K562 (cell line): ENCODE measurements around the gene CSF2. TPM values are rescaled to one million over a fixed set of nuclear protein-coding genes. Genes with fewer than 3 reads are reported as not detected.
A peak's percentile ranks its signal among the peaks of the same experiment; 100 is the strongest.
"Not testable (repeated sequence)": the region's sequence is repeated elsewhere in the genome, so short reads cannot be mapped to it uniquely, and the experiment has no call there.

ENCODE experiments used
- ATAC-seq: fragments of 200-7000 bp; cut with Tn5 transposase; 3 replicates; pipeline ENCODE4 v1.9.1; 2020; ENCODE audit warnings: moderate library complexity
- BruUV-seq: library from RNA; stranded (reverse); fragments of 400-500 nt; replicated peaks from 2 replicates; lab custom pipeline; 2021; lab: Mats Ljungman, UMichigan
- CTCF ChIA-PET: fragments of 300-600 bp; formaldehyde crosslinking; extraction: SDS; loops from one replicate; lab custom pipeline; 2021; ENCODE audit warnings: low intra/inter-chr PET ratio; lab: Yijun Ruan, JAX
- POLR2A ChIA-PET: fragments of 300-600, 350-650 bp; sonication (Branson Sonifier 250); formaldehyde crosslinking; extraction: SDS; loops from one replicate; lab custom pipeline; 2021; ENCODE audit warnings: antibody characterized with exemption, inconsistent platforms; lab: Yijun Ruan, JAX
- DNase-seq, 4 experiments: peaks; one replicate each; pipeline versions ENCODE4 v3.0.0 to v3.0.0-alpha.2; 2011 to 2018; ENCODE audit warnings: low spot score in 3 of 4, mixed read lengths in 3 of 4; ENCODE audit errors: extremely low read depth in 1 of 4
- FAIRE-seq: peaks from 2 replicates; lab custom pipeline; 2011; peaks lifted over from hg19 to GRCh38; lab: Jason Lieb, UNC
- H2AFZ ChIP-seq: 2 replicates; pipeline ENCODE4 v1.6.0; 2011; ENCODE audit warnings: low read depth, low read length, control low read depth, inconsistent platforms
- H3K27ac ChIP-seq: fragments of 200-600 bp; 3 replicates; pipeline ENCODE4 v1.8.0; 2011; ENCODE audit warnings: low read depth, mild to moderate bottlenecking, control low read depth, inconsistent platforms, low read length, moderate library complexity, mixed read lengths; ENCODE audit errors: extremely low read depth
- H3K27me3 ChIP-seq, 2 experiments: fragments of 300-600 bp in 1 of 2; 2 replicates in 1 of 2; 3 replicates in 1 of 2; pipeline versions ENCODE4 v1.6.0 to v1.8.0; 2011; ENCODE audit warnings: inconsistent platforms in 2 of 2, low read length in 2 of 2, mild to moderate bottlenecking in 1 of 2, mixed read lengths in 1 of 2, moderate library complexity in 1 of 2; ENCODE audit not compliant: control insufficient read depth in 2 of 2, insufficient read depth in 2 of 2
- H3K36me3 ChIP-seq: fragments of 300-600 bp; 3 replicates; pipeline ENCODE4 v1.8.0; 2011; ENCODE audit warnings: mild to moderate bottlenecking, low read length, inconsistent platforms; ENCODE audit not compliant: control insufficient read depth, insufficient read depth
- H3K4me1 ChIP-seq, 2 experiments: fragments of 200-600 bp in 1 of 2; replicated peaks in 1 of 2; 2 replicates in 1 of 2; 3 replicates in 1 of 2; pipeline versions ENCODE4 v1.5.1 to v1.8.0; 2011; ENCODE audit warnings: inconsistent platforms in 2 of 2, low read length in 2 of 2, mild to moderate bottlenecking in 1 of 2, mixed read lengths in 1 of 2, moderate library complexity in 1 of 2; ENCODE audit not compliant: control insufficient read depth in 2 of 2, insufficient read depth in 2 of 2
- H3K4me2 ChIP-seq: 2 replicates; pipeline ENCODE4 v1.6.1; 2011; ENCODE audit warnings: low read length, control low read depth, inconsistent platforms, mixed read lengths; ENCODE audit not compliant: insufficient read depth
- H3K4me3 ChIP-seq: fragments of 200-600 bp; sonication (generic), shearing (Covaris generic); 2 replicates; pipeline ENCODE4 v1.5.1; 2016; ENCODE audit warnings: control low read depth, inconsistent platforms
- H3K79me2 ChIP-seq: fragments of 200-600 bp; 3 replicates; pipeline ENCODE4 v1.8.0; 2011; ENCODE audit warnings: low read length, inconsistent platforms; ENCODE audit not compliant: control insufficient read depth, insufficient read depth
- H3K9ac ChIP-seq, 2 experiments: 2 replicates each; pipeline versions ENCODE4 v1.6.0 to v1.6.1; 2011; ENCODE audit warnings: low read depth in 2 of 2, low read length in 2 of 2, control low read depth in 1 of 2, inconsistent platforms in 1 of 2, mild to moderate bottlenecking in 1 of 2, mixed read lengths in 1 of 2; ENCODE audit not compliant: insufficient read depth in 1 of 2
- H3K9me1 ChIP-seq: one replicate; pipeline ENCODE4 v1.6.0; 2011; ENCODE audit warnings: inconsistent platforms, mild to moderate bottlenecking, low read length, moderate library complexity; ENCODE audit not compliant: control insufficient read depth, insufficient read depth
- H3K9me3 ChIP-seq: replicated peaks from 2 replicates; pipeline ENCODE4 v1.5.1; 2011; ENCODE audit warnings: low read depth, low read length, inconsistent platforms; ENCODE audit not compliant: control insufficient read depth, insufficient read depth
- H4K20me1 ChIP-seq: replicated peaks from 2 replicates; pipeline ENCODE4 v1.6.1; 2011; ENCODE audit warnings: low read length, inconsistent platforms, mixed read lengths; ENCODE audit not compliant: control insufficient read depth, insufficient read depth
- CBFA2T2 ChIP-seq: fragments of 450-650 bp; conservative IDR thresholded peaks from 2 replicates; pipeline ENCODE4 v1.6.1; 2017; ENCODE audit warnings: mild to moderate bottlenecking
- DMBX1 ChIP-seq: fragments of 250-450 bp; sonication (Bioruptor Pico); IDR thresholded peaks from 2 replicates; pipeline ENCODE4 v1.8.0; 2022; ENCODE audit warnings: inconsistent platforms, mild to moderate bottlenecking, moderate library complexity, borderline replicate concordance
- EGR1 ChIP-seq: fragments of 450-650 bp; conservative IDR thresholded peaks from 2 replicates; pipeline ENCODE4 v1.6.1; 2017; ENCODE audit warnings: mild to moderate bottlenecking
- MEF2D ChIP-seq: conservative IDR thresholded peaks from 2 replicates; pipeline ENCODE4 v1.6.1; 2016; ENCODE audit warnings: low read depth, missing genetic modification characterization, missing compliant biosample characterization
- NR2C1 ChIP-seq, 2 experiments: fragments of 450-650 bp; IDR thresholded peaks; 2 replicates each; pipeline ENCODE4 v1.6.1; 2017; ENCODE audit warnings: mild to moderate bottlenecking in 2 of 2, antibody characterized with exemption in 1 of 2, inconsistent platforms in 1 of 2, missing compliant biosample characterization in 1 of 2, missing genetic modification characterization in 1 of 2
- YY1 ChIP-seq, 3 experiments: IDR thresholded peaks; 2 replicates each; pipeline ENCODE4 v1.6.1; 2011; ENCODE audit warnings: low read length in 2 of 3, mild to moderate bottlenecking in 2 of 3, moderate library complexity in 2 of 3, borderline replicate concordance in 1 of 3, control low read depth in 1 of 3, low read depth in 1 of 3; ENCODE audit not compliant: insufficient read depth in 3 of 3, insufficient replicate concordance in 2 of 3, control insufficient read depth in 1 of 3, insufficient read length in 1 of 3; ENCODE audit errors: extremely low read depth in 1 of 3
- WGBS: fragments of 100-300 bp; shearing (Covaris generic); methylation state at CpG from one replicate; pipeline ENCODE4 v1.1.6; 2016; ENCODE audit warnings: low coverage, mixed read lengths; ENCODE audit not compliant: insufficient coverage; ENCODE audit errors: missing lambda C conversion rate; 5-methylcytosine and 5-hydroxymethylcytosine counted together
- in situ Hi-C: fragments of 300-500 bp; cut with MboI; formaldehyde crosslinking; loops from 4 replicates; pipeline ENCODE4 v1.15.0; 2018; ENCODE audit warnings: inconsistent platforms, mixed read lengths
- intact Hi-C: fragments of 100-400 bp; cut with micrococcal nuclease; formaldehyde crosslinking; loops from 2 replicates; pipeline ENCODE4 v1.14.2; 2022
- polyA plus RNA-seq, 8 experiments: library from polyadenylated mRNA; depleted of rRNA in 4 of 8; stranded (reverse) in 5 of 8; unstranded in 3 of 8; fragments of >200 nt; fragmentation: Nextera tagmentation in 2 of 8; fragmentation: Illumina TruSeq in 1 of 8; extraction: Ambion mirVana in 2 of 8; extraction: Trizol in 1 of 8; gene quantifications; 2 replicates each; pipeline versions ENCODE4 v1.2.1 to v1.2.3, GENCODE V29; 2011 to 2014; ENCODE audit warnings: inconsistent platforms in 1 of 8, missing spikeins in 1 of 8
- total RNA-seq, 7 experiments: library from RNA; depleted of rRNA in 6 of 7; stranded (reverse); fragments of >200 nt in 6 of 7; fragmentation: Illumina TruSeq in 2 of 7; extraction: Trizol in 2 of 7; gene quantifications; 2 replicates each; pipeline versions ENCODE4 v1.2.1 to v1.2.3, GENCODE V29; 2011 to 2021; ENCODE audit warnings: low replicate concordance in 1 of 7
- TF ChIP-seq, protein P1 (sequence below): fragments of 450-650 bp; IDR thresholded peaks from 2 replicates; pipeline ENCODE4 v1.6.1; 2018; ENCODE audit not compliant: partially characterized antibody
- TF ChIP-seq, protein P2 (sequence below): fragments of 450-650 bp; IDR thresholded peaks from 2 replicates; pipeline ENCODE4 v1.6.1; 2017; ENCODE audit warnings: antibody characterized with exemption, mild to moderate bottlenecking

Gene CSF2
- total and polyA plus RNA-seq, 9 of the 15 experiments (the other 6 are each of a cell fraction or from before 2014, with no cell fraction given), result 0.25 to 0.29 TPM; not detected in 7

- H3K79me2 ChIP-seq; H3K4me3 ChIP-seq; H3K9me1 ChIP-seq; BruUV-seq; H3K9me3 ChIP-seq; H3K4me2 ChIP-seq; ATAC-seq; CTCF ChIA-PET; in situ Hi-C loops; FAIRE-seq; intact Hi-C loops; H4K20me1 ChIP-seq; H3K36me3 ChIP-seq; H3K27ac ChIP-seq; H3K9ac ChIP-seq; H2AFZ ChIP-seq; TF ChIP-seq NR2C1 (IDR thresholded peaks at IDR 0.05): not testable (repeated sequence)
- DNase-seq, result peak in 1 of 4 experiments; percentile 17
- WGBS, result 52% methylated on average over 3 of the region's 3 CpGs
- H3K4me1 ChIP-seq, result peaks cover 22 to 24% of the 10 kb centered on the region in 2 experiments
- POLR2A ChIA-PET, result interaction anchor here (0.8 kb wide), 1 partner anchor 9 kb away, joined by 3 read pairs; no protein-coding TSS in a partner anchor
- TF ChIP-seq YY1 (IDR thresholded peaks at IDR 0.05; ENCODE audit: borderline replicate concordance in 1 of 3, control insufficient read depth in 1 of 3, extremely low read depth in 1 of 3, insufficient read depth in 3 of 3, insufficient read length in 1 of 3, insufficient replicate concordance in 2 of 3, low read depth in 1 of 3, low read length in 2 of 3), result peak in 1 of 3 experiments; percentile 39
- 0 out of 2 replicates have a peak, but pooled peaks have one; percentile 10 for TF ChIP-seq NR2C1 (tag; IDR thresholded peaks at IDR 0.05)
- peak; percentile 31; the same call in 1 of the 2 replicates for TF ChIP-seq CBFA2T2
- TF ChIP-seq, protein P1, sequence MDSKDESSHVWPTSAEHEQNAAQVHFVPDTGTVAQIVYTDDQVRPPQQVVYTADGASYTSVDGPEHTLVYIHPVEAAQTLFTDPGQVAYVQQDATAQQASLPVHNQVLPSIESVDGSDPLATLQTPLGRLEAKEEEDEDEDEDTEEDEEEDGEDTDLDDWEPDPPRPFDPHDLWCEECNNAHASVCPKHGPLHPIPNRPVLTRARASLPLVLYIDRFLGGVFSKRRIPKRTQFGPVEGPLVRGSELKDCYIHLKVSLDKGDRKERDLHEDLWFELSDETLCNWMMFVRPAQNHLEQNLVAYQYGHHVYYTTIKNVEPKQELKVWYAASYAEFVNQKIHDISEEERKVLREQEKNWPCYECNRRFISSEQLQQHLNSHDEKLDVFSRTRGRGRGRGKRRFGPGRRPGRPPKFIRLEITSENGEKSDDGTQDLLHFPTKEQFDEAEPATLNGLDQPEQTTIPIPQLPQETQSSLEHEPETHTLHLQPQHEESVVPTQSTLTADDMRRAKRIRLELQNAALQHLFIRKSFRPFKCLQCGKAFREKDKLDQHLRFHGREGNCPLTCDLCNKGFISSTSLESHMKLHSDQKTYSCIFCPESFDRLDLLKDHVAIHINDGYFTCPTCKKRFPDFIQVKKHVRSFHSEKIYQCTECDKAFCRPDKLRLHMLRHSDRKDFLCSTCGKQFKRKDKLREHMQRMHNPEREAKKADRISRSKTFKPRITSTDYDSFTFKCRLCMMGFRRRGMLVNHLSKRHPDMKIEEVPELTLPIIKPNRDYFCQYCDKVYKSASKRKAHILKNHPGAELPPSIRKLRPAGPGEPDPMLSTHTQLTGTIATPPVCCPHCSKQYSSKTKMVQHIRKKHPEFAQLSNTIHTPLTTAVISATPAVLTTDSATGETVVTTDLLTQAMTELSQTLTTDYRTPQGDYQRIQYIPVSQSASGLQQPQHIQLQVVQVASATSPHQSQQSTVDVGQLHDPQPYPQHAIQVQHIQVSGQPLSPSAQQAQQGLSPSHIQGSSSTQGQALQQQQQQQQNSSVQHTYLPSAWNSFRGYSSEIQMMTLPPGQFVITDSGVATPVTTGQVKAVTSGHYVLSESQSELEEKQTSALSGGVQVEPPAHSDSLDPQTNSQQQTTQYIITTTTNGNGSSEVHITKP, result peak; percentile 17
- 0 out of 2 replicates have a peak, but pooled peaks have one; percentile 9 for TF ChIP-seq MEF2D (tag)
- TF ChIP-seq EGR1, result 0 out of 2 replicates have a peak, but pooled peaks have one; percentile 9
- TF ChIP-seq, protein P2, sequence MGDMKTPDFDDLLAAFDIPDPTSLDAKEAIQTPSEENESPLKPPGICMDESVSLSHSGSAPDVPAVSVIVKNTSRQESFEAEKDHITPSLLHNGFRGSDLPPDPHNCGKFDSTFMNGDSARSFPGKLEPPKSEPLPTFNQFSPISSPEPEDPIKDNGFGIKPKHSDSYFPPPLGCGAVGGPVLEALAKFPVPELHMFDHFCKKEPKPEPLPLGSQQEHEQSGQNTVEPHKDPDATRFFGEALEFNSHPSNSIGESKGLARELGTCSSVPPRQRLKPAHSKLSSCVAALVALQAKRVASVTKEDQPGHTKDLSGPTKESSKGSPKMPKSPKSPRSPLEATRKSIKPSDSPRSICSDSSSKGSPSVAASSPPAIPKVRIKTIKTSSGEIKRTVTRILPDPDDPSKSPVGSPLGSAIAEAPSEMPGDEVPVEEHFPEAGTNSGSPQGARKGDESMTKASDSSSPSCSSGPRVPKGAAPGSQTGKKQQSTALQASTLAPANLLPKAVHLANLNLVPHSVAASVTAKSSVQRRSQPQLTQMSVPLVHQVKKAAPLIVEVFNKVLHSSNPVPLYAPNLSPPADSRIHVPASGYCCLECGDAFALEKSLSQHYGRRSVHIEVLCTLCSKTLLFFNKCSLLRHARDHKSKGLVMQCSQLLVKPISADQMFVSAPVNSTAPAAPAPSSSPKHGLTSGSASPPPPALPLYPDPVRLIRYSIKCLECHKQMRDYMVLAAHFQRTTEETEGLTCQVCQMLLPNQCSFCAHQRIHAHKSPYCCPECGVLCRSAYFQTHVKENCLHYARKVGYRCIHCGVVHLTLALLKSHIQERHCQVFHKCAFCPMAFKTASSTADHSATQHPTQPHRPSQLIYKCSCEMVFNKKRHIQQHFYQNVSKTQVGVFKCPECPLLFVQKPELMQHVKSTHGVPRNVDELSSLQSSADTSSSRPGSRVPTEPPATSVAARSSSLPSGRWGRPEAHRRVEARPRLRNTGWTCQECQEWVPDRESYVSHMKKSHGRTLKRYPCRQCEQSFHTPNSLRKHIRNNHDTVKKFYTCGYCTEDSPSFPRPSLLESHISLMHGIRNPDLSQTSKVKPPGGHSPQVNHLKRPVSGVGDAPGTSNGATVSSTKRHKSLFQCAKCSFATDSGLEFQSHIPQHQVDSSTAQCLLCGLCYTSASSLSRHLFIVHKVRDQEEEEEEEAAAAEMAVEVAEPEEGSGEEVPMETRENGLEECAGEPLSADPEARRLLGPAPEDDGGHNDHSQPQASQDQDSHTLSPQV, result 0 out of 2 replicates have a peak, but pooled peaks have one; percentile 31
- peak; percentile 69; the same call in 1 of the 2 replicates for TF ChIP-seq DMBX1 (CRISPR knock-in tag)
- TF ChIP-seq, all 486 proteins: peak for 8; not testable (repeated sequence) for 478
- H3K27me3 ChIP-seq, result not testable (repeated sequence)
These were observed 43.4 kb downstream of the CSF2 start for GRCh38 chr5:132116909-132117489.
